ENCODE data around the gene COQ8A. TPM values are rescaled to one million over a fixed set of nuclear protein-coding genes. Genes with fewer than 3 reads are reported as not detected.

COQ8A gene
- total RNA-seq, 2 donors from 2014 or later = 116 to 134 TPM

DNA sequence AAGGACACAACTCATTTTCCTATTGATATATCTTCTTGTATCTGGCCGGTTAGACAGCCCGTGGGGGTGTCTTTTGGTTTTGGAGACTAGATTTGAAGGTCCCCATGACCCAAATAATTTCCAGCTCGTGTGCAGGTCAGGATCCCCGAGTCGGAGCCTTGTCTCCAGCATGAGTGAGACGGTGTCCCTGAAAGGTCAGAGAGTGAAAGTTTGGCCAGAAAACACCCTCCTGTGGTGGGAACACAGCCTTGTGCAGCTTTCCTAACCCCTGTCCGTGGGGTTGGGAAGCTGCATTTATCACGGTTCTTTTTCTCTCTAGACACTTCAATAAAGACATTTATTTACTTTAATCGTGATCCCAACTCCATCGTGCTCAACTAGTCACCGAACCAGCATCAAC, 17.6 kb downstream of the COQ8A start:
- no peak for TF ChIP-seq POLR2A (IDR thresholded peaks at IDR 0.05)
- TF ChIP-seq, protein P1, sequence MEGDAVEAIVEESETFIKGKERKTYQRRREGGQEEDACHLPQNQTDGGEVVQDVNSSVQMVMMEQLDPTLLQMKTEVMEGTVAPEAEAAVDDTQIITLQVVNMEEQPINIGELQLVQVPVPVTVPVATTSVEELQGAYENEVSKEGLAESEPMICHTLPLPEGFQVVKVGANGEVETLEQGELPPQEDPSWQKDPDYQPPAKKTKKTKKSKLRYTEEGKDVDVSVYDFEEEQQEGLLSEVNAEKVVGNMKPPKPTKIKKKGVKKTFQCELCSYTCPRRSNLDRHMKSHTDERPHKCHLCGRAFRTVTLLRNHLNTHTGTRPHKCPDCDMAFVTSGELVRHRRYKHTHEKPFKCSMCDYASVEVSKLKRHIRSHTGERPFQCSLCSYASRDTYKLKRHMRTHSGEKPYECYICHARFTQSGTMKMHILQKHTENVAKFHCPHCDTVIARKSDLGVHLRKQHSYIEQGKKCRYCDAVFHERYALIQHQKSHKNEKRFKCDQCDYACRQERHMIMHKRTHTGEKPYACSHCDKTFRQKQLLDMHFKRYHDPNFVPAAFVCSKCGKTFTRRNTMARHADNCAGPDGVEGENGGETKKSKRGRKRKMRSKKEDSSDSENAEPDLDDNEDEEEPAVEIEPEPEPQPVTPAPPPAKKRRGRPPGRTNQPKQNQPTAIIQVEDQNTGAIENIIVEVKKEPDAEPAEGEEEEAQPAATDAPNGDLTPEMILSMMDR (IDR thresholded peaks at IDR 0.05) = no peak
- H3K4me1 ChIP-seq = peaks cover 59% of the 10 kb centered on the region
- H3K36me3 ChIP-seq (replicated peaks in 1 of 2; ENCODE audit: insufficient read depth in 1 of 2, low read depth in 2 of 2) = no peaks in the 10 kb centered on the region
- intact Hi-C loops (cut with DNase I) = no loop called here
- peak overlapping the region in 3 of 4 donors; percentile 2 to 30 (median 21) for H3K27ac ChIP-seq
- DNase-seq (no peak), ATAC-seq (no peak)
- no peaks in the 10 kb centered on the region for H3K27me3 ChIP-seq
- 49 to 55% methylated on average over 11 of the region's 11 CpGs for WGBS, 2 donors
- no peak overlapping the region for H3K4me3 ChIP-seq
- H3K9me3 ChIP-seq = no peaks in the 10 kb centered on the region

DNA sequence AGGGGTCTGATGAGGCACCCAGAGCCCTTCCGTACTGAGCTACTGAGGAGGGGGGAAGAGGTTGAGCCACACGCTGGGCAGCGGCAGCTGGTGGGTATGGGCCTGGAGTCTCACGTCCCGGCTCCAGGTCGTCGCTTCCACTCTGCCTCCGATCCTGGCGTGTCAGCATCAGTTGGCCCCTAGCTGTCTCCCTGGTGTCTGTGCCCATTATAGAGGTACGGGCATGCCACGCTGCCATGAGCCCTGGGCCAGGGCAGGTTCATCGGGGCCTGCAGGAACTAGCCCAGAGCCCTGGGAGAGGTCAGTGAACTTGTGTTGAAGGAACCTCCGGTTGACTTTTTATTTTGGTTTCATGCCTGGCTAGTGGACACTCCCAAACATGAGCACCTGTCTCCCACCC, 18.2 kb downstream of the COQ8A start:
- TF ChIP-seq, protein P1 (IDR thresholded peaks at IDR 0.05) = no peak
- no peaks in the 10 kb centered on the region for H3K9me3 ChIP-seq
- WGBS, 2 donors = 92 to 94% methylated on average over 8 to 13 of the region's 13 CpGs
- no peaks in the 10 kb centered on the region for H3K27me3 ChIP-seq
- H3K36me3 ChIP-seq (replicated peaks in 1 of 2; ENCODE audit: insufficient read depth in 1 of 2, low read depth in 2 of 2) = no peaks in the 10 kb centered on the region
- ATAC-seq (no peak), DNase-seq (no peak)
- no peak overlapping the region for H3K4me3 ChIP-seq
- peak overlapping the region in 1 of 4 donors; percentile 3 for H3K27ac ChIP-seq
- peaks cover 53% of the 10 kb centered on the region for H3K4me1 ChIP-seq
- intact Hi-C loops (cut with DNase I) = no loop called here

DNA sequence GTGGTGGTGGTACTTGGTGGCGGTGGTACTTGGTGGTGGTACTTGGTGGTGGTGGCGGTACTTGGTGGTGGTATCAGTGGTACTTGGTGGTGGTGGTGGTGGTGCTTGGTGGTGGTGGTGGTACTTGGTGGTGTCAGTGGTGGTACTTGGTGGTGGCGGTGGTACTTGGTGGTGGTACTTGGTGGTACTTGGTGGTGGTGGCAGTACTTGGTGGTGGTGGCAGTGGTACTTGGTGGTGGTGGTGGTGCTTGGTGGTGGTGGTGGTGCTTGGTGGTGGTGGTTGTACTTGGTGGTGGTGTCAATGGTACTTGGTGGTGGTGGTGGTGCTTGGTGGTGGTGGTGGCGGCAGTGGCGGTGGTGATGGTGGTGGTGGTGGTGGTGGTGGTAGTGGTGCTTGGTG, 20.2 kb downstream of the COQ8A start:
- no peak overlapping the region for H3K27ac ChIP-seq
- peaks cover 0 to 4% of the 10 kb centered on the region in 2 donors for H3K36me3 ChIP-seq (replicated peaks in 1 of 2; ENCODE audit: insufficient read depth in 1 of 2, low read depth in 2 of 2)
- WGBS, 2 donors = 73 to 77% methylated on average over 5 of the region's 5 CpGs
- H3K4me1 ChIP-seq = peaks cover 35% of the 10 kb centered on the region
- H3K4me3 ChIP-seq = no peak overlapping the region
- ATAC-seq (no peak), DNase-seq (no peak)
- TF ChIP-seq, protein P1 (IDR thresholded peaks at IDR 0.05) = no peak
- TF ChIP-seq POLR2A (IDR thresholded peaks at IDR 0.05) = no peak
- H3K27me3 ChIP-seq = no peaks in the 10 kb centered on the region
- H3K9me3 ChIP-seq = no peaks in the 10 kb centered on the region
- intact Hi-C loops (cut with DNase I) = no loop called here

DNA sequence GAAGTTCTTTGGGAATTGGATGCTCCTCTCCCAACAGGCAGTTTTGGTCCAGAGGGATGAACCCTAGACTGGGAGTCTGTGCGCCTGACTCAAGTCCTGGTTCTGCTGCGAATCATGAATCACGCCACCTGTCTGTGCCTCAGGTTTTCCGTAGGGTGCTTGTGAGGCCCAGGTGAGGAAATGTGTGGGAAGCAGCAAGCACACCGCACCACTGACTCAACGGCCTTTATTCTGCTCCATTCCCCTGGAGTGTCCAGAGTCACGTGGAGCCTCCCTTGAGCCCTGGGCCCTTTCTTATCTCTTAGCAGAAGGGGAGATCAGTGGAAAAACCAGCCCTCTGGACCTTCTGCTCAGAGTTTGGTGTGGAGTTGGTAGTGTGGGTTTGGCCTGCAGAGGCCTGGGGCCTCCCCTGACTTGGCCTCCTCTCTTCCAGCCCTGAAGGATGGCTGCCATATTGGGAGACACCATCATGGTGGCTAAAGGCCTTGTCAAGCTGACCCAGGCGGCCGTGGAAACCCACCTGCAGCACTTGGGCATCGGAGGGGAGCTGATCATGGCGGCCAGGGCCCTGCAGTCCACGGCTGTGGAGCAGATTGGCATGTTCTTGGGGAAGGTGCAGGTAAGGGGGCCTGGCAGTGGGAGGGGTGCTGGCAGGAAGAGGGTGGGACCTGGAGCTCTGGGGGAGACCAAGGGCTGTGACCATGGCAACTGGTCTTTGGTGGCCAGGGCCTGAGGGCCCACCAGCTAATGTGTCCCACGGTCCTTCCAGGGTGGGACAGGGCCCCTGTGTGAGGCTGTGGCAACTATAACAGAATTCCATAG, 21.1 kb downstream of the COQ8A start:
- no peak overlapping the region for H3K4me3 ChIP-seq
- no peak overlapping the region for H3K27ac ChIP-seq
- TF ChIP-seq POLR2A (IDR thresholded peaks at IDR 0.05) = no peak
- H3K4me1 ChIP-seq = peaks cover 35% of the 10 kb centered on the region
- 89 to 95% methylated on average over 8 to 13 of the region's 13 CpGs for WGBS, 2 donors
- DNase-seq (no peak), ATAC-seq (no peak)
- H3K27me3 ChIP-seq = no peaks in the 10 kb centered on the region
- peaks cover 0 to 8% of the 10 kb centered on the region in 2 donors for H3K36me3 ChIP-seq (replicated peaks in 1 of 2; ENCODE audit: insufficient read depth in 1 of 2, low read depth in 2 of 2)
- intact Hi-C loops (cut with DNase I) = no loop called here
- H3K9me3 ChIP-seq = no peaks in the 10 kb centered on the region

DNA sequence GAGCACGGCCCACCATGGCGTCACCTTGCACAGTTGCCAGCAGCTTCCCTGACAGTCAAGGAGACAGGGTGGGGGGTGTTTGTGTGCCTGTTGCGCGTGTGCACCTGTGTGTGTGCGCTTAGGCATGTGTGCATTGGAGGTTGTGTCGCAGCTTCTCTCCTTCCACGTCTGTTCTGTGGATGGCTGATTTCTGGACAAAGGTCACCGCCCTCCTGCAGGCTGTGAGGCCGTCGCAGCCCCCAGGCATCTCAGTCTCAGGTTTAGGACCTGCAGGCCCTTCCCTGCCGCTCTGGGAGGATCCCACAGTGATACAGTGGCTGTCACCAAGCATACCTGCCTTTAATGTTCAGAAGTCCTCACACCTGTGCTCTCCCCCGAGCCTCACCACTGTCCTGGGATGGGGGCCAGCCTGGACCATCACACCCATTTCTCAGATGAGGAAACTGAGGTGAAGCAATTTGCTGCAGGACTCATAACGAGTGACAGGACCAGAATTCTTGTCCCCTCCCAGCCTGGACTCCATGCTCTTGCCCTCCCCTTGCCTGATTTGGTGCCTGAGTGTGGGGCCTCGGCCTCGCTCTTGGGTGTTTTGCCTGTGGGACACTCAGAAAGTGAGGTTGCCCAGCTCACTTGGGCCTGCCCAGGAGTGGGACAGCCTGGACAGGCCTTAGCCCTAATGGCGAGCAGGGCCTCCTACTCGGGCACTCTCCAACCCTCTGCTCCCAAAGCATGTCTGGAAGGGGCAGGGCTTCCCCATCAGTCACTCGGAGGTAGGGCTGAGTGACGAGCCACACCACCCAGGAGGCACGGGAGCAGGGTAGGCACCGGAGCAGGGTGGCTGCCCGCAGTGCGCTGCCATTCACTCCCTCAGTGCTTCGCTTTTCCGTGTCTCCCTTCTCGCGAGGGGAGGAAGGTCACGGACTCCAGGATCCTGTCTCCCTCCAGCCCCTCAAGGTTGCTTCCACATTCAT, 22.6 kb downstream of the COQ8A start:
- Histone ChIP-seq H3K9me3 (no peaks in the 10 kb centered on the region), H3K27ac (no peak overlapping the region), H3K36me3 (replicated peaks in 1 of 2; ENCODE audit: insufficient read depth in 1 of 2, low read depth in 2 of 2) (peaks cover 0 to 8% of the 10 kb centered on the region in 2 donors), H3K4me1 (peaks cover 25% of the 10 kb centered on the region), H3K27me3 (no peaks in the 10 kb centered on the region), H3K4me3 (no peak overlapping the region)
- intact Hi-C loops (cut with DNase I) = no loop called here
- DNase-seq (no peak), ATAC-seq (no peak)
- 92 to 95% methylated on average over 19 to 27 of the region's 28 CpGs for WGBS, 2 donors
- no peak for TF ChIP-seq POLR2A (IDR thresholded peaks at IDR 0.05)
- TF ChIP-seq, protein P1 (IDR thresholded peaks at IDR 0.05) = no peak
